H9 (cell line): ENCODE measurements around the gene DAB2IP. TPM values are rescaled to one million over a fixed set of nuclear protein-coding genes. Genes with fewer than 3 reads are reported as not detected.

Source experiments
- DNase-seq: peaks from one replicate; pipeline ENCODE4 v3.0.0-alpha.2; 2017
- H2AFZ ChIP-seq: one replicate; pipeline ENCODE4 v1.6.1; 2013; ENCODE audit warnings: mild to moderate bottlenecking, low read length, control low read depth, moderate library complexity
- H2AK5ac ChIP-seq: 2 replicates; pipeline ENCODE4 v1.6.1; 2013; ENCODE audit warnings: low read length, control low read depth, mixed read lengths; ENCODE audit not compliant: insufficient read length
- H2BK120ac ChIP-seq: one replicate; pipeline ENCODE4 v1.6.1; 2013; ENCODE audit warnings: low read depth, mild to moderate bottlenecking, low read length, control low read depth, inconsistent platforms; ENCODE audit not compliant: poor library complexity, severe bottlenecking
- H2BK12ac ChIP-seq: 2 replicates; pipeline ENCODE4 v1.6.1; 2013; ENCODE audit warnings: low read length, control low read depth, mixed read lengths, low read depth; ENCODE audit not compliant: insufficient read length
- H2BK15ac ChIP-seq: 2 replicates; pipeline ENCODE4 v1.6.1; 2013; ENCODE audit warnings: low read depth, low read length, control low read depth
- H2BK20ac ChIP-seq: one replicate; pipeline ENCODE4 v1.6.1; 2013; ENCODE audit warnings: low read depth, mild to moderate bottlenecking, low read length, control low read depth, inconsistent platforms; ENCODE audit not compliant: poor library complexity, severe bottlenecking
- H2BK5ac ChIP-seq: 2 replicates; pipeline ENCODE4 v1.6.1; 2013; ENCODE audit warnings: low read length, control low read depth, mixed read lengths; ENCODE audit not compliant: insufficient read length
- H3K14ac ChIP-seq: 2 replicates; pipeline ENCODE4 v1.6.1; 2013; ENCODE audit warnings: low read length, control low read depth; ENCODE audit not compliant: insufficient read depth
- H3K18ac ChIP-seq: 2 replicates; pipeline ENCODE4 v1.6.1; 2013; ENCODE audit warnings: low read depth, mild to moderate bottlenecking, mixed read lengths, low read length, control low read depth; ENCODE audit not compliant: insufficient read length
- H3K23ac ChIP-seq: 2 replicates; pipeline ENCODE4 v1.6.1; 2013; ENCODE audit warnings: low read length, control low read depth, mixed read lengths, low read depth; ENCODE audit not compliant: insufficient read length
- H3K23me2 ChIP-seq: 2 replicates; pipeline ENCODE4 v1.6.1; 2013; ENCODE audit warnings: low read depth, mild to moderate bottlenecking, mixed read lengths, low read length, control low read depth; ENCODE audit not compliant: insufficient read length, poor library complexity, severe bottlenecking
- H3K27ac ChIP-seq: 2 replicates; pipeline ENCODE4 v1.5.1; 2013; ENCODE audit warnings: low read length, control low read depth, mixed read lengths, low read depth; ENCODE audit not compliant: insufficient read length
- H3K27me3 ChIP-seq: 2 replicates; pipeline ENCODE4 v1.6.1; 2013; ENCODE audit warnings: low read length, control low read depth, inconsistent platforms; ENCODE audit not compliant: insufficient read depth
- H3K4ac ChIP-seq: 2 replicates; pipeline ENCODE4 v1.6.1; 2013; ENCODE audit warnings: low read depth, mild to moderate bottlenecking, control low read depth, inconsistent platforms, low read length, moderate library complexity
- H3K4me1 ChIP-seq: 2 replicates; pipeline ENCODE4 v1.6.1; 2013; ENCODE audit warnings: low read length, control low read depth, inconsistent platforms; ENCODE audit not compliant: insufficient read depth
- H3K4me2 ChIP-seq: 2 replicates; pipeline ENCODE4 v1.6.1; 2013; ENCODE audit warnings: low read length, control low read depth, mixed read lengths; ENCODE audit not compliant: insufficient read length, insufficient read depth
- H3K56ac ChIP-seq: 2 replicates; pipeline ENCODE4 v1.6.1; 2013; ENCODE audit warnings: low read depth, mild to moderate bottlenecking, mixed read lengths, low read length, control low read depth; ENCODE audit not compliant: insufficient read length
- H3K79me1 ChIP-seq: 2 replicates; pipeline ENCODE4 v1.6.1; 2013; ENCODE audit warnings: low read depth, mild to moderate bottlenecking, moderate library complexity, low read length, control low read depth, inconsistent platforms; ENCODE audit not compliant: insufficient read depth, poor library complexity, severe bottlenecking
- H3K79me2 ChIP-seq: 2 replicates; pipeline ENCODE4 v1.6.1; 2013; ENCODE audit warnings: low read length, control low read depth, inconsistent platforms; ENCODE audit not compliant: insufficient read depth
- H3K9ac ChIP-seq: 2 replicates; pipeline ENCODE4 v1.6.1; 2013; ENCODE audit warnings: low read length, control low read depth, mixed read lengths; ENCODE audit not compliant: insufficient read length; ENCODE audit errors: extremely low read depth
- H3K9me3 ChIP-seq: one replicate; pipeline ENCODE4 v1.6.1; 2013; ENCODE audit warnings: low read depth, low read length, inconsistent platforms; ENCODE audit not compliant: control insufficient read depth
- H3T11ph ChIP-seq: one replicate; pipeline ENCODE4 v1.6.1; 2013; ENCODE audit warnings: mild to moderate bottlenecking, low read length, control low read depth, inconsistent platforms
- H4K20me1 ChIP-seq: one replicate; pipeline ENCODE4 v1.6.1; 2013; ENCODE audit not compliant: control insufficient read depth, insufficient read length, insufficient read depth
- H4K5ac ChIP-seq: 2 replicates; pipeline ENCODE4 v1.6.1; 2013; ENCODE audit warnings: low read depth, mild to moderate bottlenecking, mixed read lengths, low read length, control low read depth; ENCODE audit not compliant: insufficient read length
- H4K8ac ChIP-seq: replicated peaks from 2 replicates; pipeline ENCODE4 v1.6.1; 2013; ENCODE audit warnings: low read length, control low read depth, mixed read lengths, low read depth; ENCODE audit not compliant: insufficient read length
- H4K91ac ChIP-seq: 2 replicates; pipeline ENCODE4 v1.6.1; 2013; ENCODE audit warnings: low read depth, mild to moderate bottlenecking, moderate library complexity, mixed read lengths, low read length, control low read depth; ENCODE audit not compliant: insufficient read length
- H3K27ac Mint-ChIP-seq, 3 experiments: 2 replicates in 2 of 3; 3 replicates in 1 of 3; pipeline ENCODE4 v1.8.0; 2020 to 2021; ENCODE audit warnings: mixed read lengths in 3 of 3, mild to moderate bottlenecking in 1 of 3, moderate library complexity in 1 of 3
- H3K27me3 Mint-ChIP-seq: 2 replicates; pipeline ENCODE4 v1.8.0; 2021; ENCODE audit warnings: low read depth, mild to moderate bottlenecking, moderate library complexity, mixed read lengths
- H3K36me3 Mint-ChIP-seq, 3 experiments: 2 replicates in 2 of 3; 3 replicates in 1 of 3; pipeline ENCODE4 v1.8.0; 2020 to 2021; ENCODE audit warnings: low read depth in 3 of 3, mixed read lengths in 3 of 3; ENCODE audit not compliant: insufficient read depth in 1 of 3
- H3K4me1 Mint-ChIP-seq, 2 experiments: 2 replicates each; pipeline ENCODE4 v1.8.0; 2020; ENCODE audit warnings: mixed read lengths in 2 of 2
- H3K4me3 Mint-ChIP-seq, 2 experiments: 2 replicates in 1 of 2; 3 replicates in 1 of 2; pipeline ENCODE4 v1.8.0; 2020 to 2021; ENCODE audit warnings: mild to moderate bottlenecking in 2 of 2, mixed read lengths in 2 of 2, moderate library complexity in 1 of 2
- H3K9me3 Mint-ChIP-seq, 2 experiments: 2 replicates in 1 of 2; 3 replicates in 1 of 2; pipeline ENCODE4 v1.8.0; 2020; ENCODE audit warnings: mild to moderate bottlenecking in 2 of 2, mixed read lengths in 2 of 2, moderate library complexity in 1 of 2
- CTCF ChIP-seq: fragments of 200-600 bp; sonication (generic); conservative IDR thresholded peaks from 3 replicates; pipeline ENCODE4 v1.8.0; 2021; ENCODE audit warnings: antibody characterized with exemption, mild to moderate bottlenecking
- WGBS: extraction: QIAGEN DNeasy Blood & Tissue Kit; methylation state at CpG from one replicate; pipeline ENCODE4 v1.1.7; 2013; ENCODE audit warnings: missing lambda C conversion rate, low lambda C conversion rate, mixed read lengths; ENCODE audit not compliant: insufficient read length; ENCODE audit errors: extremely low coverage; 5-methylcytosine and 5-hydroxymethylcytosine counted together
- total RNA-seq: library from RNA; stranded (reverse); gene quantifications from 2 replicates; pipeline ENCODE4 v1.2.1, GENCODE V29; 2021

DAB2IP gene
- total RNA-seq, 1 experiment from 2014 or later = 22.6 TPM

- Histone ChIP-seq H2AK5ac (no peak overlapping the region), H3K23ac (no peak overlapping the region), H3K56ac (no peak overlapping the region), H2BK20ac (no peak overlapping the region), H2BK5ac (no peak overlapping the region), H3K27ac (no peak overlapping the region), H3K23me2 (peaks cover 10% of the 10 kb centered on the region), H2AFZ (no peak overlapping the region), H3K4me2 (peak overlapping the region; percentile 97), H3K4ac (no peak overlapping the region), H3K9ac (no peak overlapping the region), H2BK15ac (no peak overlapping the region), H3T11ph (no peak overlapping the region), H4K91ac (no peak overlapping the region), H3K18ac (peak overlapping the region; percentile 21), H3K9me3 (no peaks in the 10 kb centered on the region), H3K79me2 (no peaks in the 10 kb centered on the region), H3K27me3 (no peaks in the 10 kb centered on the region), H2BK120ac (no peak overlapping the region), H4K20me1 (no peaks in the 10 kb centered on the region), H4K5ac (no peak overlapping the region), H3K14ac (peak overlapping the region; percentile 11; the same call in 1 of the 2 replicates), H3K79me1 (peaks cover 8% of the 10 kb centered on the region), H4K8ac (no peak overlapping the region), H3K4me1 (peaks cover 24% of the 10 kb centered on the region; the same call in 1 of the 2 replicates), H2BK12ac (no peak overlapping the region)
- peak; percentile 89 for DNase-seq
- TF ChIP-seq CTCF = peak; percentile 74
- no CpG with 5 or more reads among the region's 9 CpGs for WGBS
- Mint-ChIP-seq H3K36me3 (no peaks in the 10 kb centered on the region; a peak in 1 of 7 replicates), H3K4me3 (peak overlapping the region; percentile 61 to 81), H3K9me3 (no peaks in the 10 kb centered on the region), H3K27ac (peak overlapping the region in 1 of 3 experiments; percentile 55; a peak in 1 of 7 replicates), H3K27me3 (peaks cover 10% of the 10 kb centered on the region), H3K4me1 (peaks cover 66% of the 10 kb centered on the region in 2 experiments)
Measured at GRCh38 chr9:121735065-121735792, 83.8 kb downstream of the DAB2IP start.
